IPS-18c (cell line): ENCODE measurements around the gene TTC28.
A peak's percentile ranks its signal among the peaks of the same experiment; 100 is the strongest.
"Not testable (repeated sequence)": the region's sequence is repeated elsewhere in the genome, so short reads cannot be mapped to it uniquely, and the experiment has no call there.

Experiments
- H3K4me3 ChIP-seq: 2 replicates; pipeline ENCODE4 v1.7.0; 2013; ENCODE audit warnings: low read depth, mild to moderate bottlenecking, low read length, moderate library complexity; ENCODE audit not compliant: insufficient read depth
- H3K9me3 ChIP-seq: one replicate; pipeline ENCODE4 v1.6.1; 2013; ENCODE audit warnings: mild to moderate bottlenecking, low read length, moderate library complexity; ENCODE audit not compliant: control insufficient read depth, insufficient read depth

TTC28 gene

GRCh38 chr22:28679611-28680287, at the start of gene TTC28:
Gene TTC28 (minus strand): TSS chr22:28679840. CDS start chr22:28679723, 117 bp downstream.
- H3K9me3 ChIP-seq, result not testable (repeated sequence)

DNA sequence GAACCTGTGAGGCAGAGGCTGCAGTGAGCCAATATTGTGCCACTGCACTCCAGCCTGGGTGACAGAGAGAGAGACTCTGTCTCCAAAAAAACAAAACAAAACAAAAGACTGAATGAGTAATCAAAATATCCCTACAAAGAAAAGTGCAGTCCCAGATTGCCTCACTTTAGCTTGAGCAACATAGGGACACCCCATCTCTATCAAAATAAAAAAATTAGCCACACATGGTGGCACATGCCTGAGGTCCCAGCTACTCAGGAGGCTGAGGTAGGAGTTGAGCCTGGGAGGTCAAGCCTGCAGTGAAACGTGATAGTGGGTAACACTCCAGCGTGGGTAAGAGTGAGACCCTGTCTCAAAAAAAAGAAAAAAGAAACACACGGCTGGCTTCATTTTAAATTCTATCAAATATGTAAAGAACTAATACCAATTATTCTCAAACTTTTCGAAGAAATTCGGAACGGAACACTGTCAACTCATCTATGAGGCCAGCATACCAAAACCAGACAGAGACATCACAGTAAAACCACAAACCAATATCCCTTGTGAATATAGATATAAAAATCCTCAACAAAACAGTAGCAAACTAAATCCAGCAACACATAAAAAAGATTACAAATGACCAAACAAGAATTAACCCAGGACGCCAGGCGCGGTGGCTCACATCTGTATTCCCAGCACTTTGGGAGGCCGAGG, 49.1 kb upstream of the TTC28 start:
- Histone ChIP-seq H3K9me3 (no peaks in the 10 kb centered on the region), H3K4me3 (no peak overlapping the region)

More at GRCh38 chr22:28679611-28680287, at the start of gene TTC28:
- H3K4me3 ChIP-seq, result peak within 1 kb of the TSS; percentile 62

DNA sequence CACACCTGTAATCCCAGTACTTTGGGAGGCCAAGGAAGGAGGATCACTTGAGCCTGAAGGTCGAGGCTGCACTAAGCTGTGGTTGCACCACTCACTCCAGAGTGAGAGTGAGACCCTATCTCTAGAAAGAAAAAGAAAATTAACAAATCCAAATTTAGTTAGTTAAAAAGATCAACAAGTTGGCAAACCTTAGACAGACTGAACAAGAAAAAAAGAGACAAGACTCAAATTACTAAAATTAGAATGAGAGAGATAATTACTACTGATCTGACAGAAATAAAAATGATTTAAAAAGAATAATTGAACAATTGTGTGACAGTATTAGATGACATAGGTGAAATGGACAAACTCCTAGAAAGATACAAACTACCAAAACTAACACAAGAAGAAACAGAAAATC, 48.4 kb upstream of the TTC28 start:
- Histone ChIP-seq H3K4me3 (no peak overlapping the region), H3K9me3 (no peaks in the 10 kb centered on the region)

DNA sequence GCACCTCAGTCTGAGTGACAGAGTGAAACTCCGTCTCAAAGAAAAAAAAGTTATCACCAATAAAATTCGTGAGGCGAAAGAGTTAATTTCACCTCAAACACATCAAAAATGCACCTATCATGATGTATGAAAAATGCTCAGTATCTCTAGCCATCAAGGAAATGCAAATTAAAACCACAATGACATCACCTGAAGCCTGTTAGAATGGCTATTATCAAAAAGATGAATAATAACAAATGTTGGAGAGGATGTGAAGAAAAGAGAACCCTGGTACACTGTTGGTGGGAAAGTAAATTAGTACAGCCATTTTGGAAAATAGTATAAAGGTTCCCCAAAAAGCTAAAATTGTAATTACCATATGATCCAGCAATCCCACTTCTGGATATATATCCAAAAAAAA, 38.4 kb upstream of the TTC28 start:
- Histone ChIP-seq H3K4me3 (no peak overlapping the region), H3K9me3 (no peaks in the 10 kb centered on the region)

GRCh38 chr22:28716686-28717085, 37.0 kb upstream of the TTC28 start:
- H3K9me3 ChIP-seq, result no peaks in the 10 kb centered on the region
- H3K4me3 ChIP-seq, result no peak overlapping the region

GRCh38 chr22:28715611-28716010, 36.0 kb upstream of the TTC28 start:
- H3K9me3 ChIP-seq, result no peaks in the 10 kb centered on the region

DNA sequence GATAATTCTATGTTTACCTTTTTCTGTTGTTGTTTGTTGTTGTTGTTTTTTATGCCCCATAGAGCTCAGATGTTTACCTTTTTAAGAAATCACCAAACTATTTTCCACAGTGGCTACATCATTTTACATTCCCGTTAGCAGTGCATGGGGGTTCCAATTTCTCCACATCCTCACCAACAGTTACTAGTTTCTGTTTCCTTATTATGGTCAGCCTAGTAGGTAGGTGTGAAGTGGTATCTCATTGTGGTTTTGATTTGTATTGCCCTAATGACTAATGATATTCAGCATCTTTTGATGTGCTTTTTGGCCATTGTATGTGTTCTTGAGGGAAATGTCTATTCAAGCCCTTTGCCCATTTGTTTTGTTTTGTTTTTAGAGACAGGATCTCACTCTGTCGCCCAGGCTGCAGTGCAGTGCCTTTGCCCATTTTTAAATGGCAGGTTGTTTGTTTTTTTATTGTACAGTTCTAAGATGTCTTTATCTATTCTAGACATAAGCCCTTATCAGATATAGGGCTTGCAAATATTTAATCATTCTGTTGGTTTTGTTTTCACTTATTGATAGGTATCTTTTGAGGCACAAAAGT, 34.5 kb upstream of the TTC28 start:
- Histone ChIP-seq H3K4me3 (no peak overlapping the region), H3K9me3 (no peaks in the 10 kb centered on the region)

More at GRCh38 chr22:28715611-28716010, 36.0 kb upstream of the TTC28 start:
- H3K4me3 ChIP-seq, result no peak overlapping the region

- H3K4me3 ChIP-seq, result no peak overlapping the region
- H3K9me3 ChIP-seq, result no peaks in the 10 kb centered on the region
These were observed 32.5 kb upstream of the TTC28 start for GRCh38 chr22:28711820-28712777.

DNA sequence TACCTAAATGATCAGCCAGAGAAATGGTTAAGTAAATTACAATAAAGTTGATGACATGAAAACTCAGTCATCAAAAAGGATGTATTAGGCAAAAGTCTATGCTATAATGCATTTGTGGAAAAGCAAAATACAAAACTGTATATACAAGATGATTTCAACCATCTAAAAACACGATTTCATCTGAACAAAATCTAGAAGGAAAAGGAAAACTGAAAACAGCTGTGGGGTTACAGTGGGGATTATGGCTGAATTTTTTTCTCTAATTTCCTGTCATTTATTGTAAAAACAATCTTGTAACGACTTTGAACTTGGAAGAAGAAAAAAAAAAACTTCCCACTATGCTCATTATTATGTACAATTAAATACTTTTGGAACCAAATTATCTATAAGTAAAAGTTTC, 31.7 kb upstream of the TTC28 start:
- Histone ChIP-seq H3K9me3 (no peaks in the 10 kb centered on the region), H3K4me3 (no peak overlapping the region)

DNA sequence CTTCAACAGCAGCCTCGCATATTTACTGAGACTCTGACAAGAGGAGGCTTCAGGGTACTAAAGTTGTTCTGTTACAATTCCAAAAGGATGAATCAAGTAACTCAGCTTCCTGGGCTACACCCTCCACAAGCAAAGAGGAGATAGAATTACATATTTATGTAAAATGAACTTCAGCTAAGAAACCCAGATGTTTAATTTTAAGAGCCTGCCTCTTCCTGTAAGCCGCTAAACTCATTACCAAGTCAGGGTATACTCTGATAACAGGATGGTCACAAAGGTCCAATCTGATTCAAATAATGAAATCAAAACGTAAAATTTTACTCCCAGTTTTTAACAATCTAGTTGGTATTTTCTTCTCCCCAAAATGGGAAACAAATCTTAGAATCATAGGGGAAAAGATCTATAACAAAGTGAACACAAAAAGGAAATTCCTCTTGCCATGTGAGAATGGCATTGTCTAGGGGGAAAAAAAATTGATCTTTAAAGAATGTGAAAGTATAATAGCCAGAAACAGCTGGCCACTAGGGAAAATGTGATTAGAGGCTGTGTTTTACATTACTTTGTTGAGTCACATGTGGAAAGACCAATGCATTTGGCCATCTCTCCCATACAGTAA, 31.0 kb upstream of the TTC28 start:
- H3K4me3 ChIP-seq, result no peak overlapping the region
- H3K9me3 ChIP-seq, result no peaks in the 10 kb centered on the region

DNA sequence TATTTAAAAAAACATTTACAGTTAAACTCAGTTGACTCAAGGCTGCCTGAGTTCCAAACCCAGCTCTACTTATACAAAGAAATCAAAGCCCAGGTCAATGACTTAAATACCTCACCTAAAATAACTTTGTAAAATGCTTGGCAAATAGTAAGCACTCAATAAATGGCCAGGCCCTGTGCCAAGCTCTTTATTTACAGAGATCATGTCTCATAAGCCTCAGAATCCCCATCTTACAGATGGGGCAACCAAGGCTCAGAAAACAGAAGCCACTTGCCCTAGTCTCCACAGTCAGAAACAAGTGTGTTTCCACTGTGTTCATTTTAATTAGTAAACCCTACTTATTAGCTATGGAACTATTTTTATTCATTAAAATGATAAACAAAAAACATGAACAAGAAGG, 30.5 kb upstream of the TTC28 start:
- no peaks in the 10 kb centered on the region for H3K9me3 ChIP-seq
- no peak overlapping the region for H3K4me3 ChIP-seq

- Histone ChIP-seq H3K4me3 (no peak overlapping the region), H3K9me3 (no peaks in the 10 kb centered on the region)
These were observed 27.2 kb upstream of the TTC28 start for GRCh38 chr22:28706845-28707244.

- Histone ChIP-seq H3K4me3 (no peak overlapping the region), H3K9me3 (no peaks in the 10 kb centered on the region)
These were observed 23.8 kb upstream of the TTC28 start for GRCh38 chr22:28703436-28703835.

- Histone ChIP-seq H3K9me3 (no peaks in the 10 kb centered on the region), H3K4me3 (no peak overlapping the region)
These were observed 23.3 kb upstream of the TTC28 start for GRCh38 chr22:28702891-28703290.

DNA sequence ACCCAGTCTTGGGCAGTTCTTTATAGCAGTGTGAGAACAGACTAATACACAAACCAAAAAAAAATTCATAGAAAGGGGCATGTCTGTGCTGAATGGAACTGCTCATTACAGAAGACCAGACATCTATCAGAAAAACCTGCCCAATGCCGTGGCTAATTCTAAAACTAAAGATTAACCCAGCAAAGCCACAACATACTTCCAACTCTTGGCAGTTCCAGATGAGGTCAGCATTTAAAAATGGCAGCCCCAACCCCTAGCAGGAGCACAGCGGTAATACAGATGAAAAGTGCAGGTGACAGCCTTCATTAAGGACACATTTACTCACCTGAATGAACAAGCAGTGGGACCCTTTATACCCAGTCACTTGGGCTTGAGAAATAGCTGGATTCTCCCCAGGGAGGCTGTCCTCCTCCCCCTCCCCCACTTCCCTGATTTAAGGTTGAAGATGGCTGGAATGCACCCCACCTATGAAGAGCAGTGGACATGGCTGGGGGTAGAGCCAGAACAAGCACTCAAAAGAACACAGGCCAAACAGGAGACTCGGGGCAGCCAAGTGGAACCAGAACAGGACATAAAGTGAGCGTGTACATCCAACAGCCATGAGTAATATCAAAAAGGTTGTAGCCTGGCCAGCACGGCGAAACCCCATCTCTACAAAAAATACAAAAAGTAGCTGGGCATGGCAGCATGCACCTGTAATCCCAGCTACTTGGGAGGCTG, 13.6 kb upstream of the TTC28 start:
- not testable (repeated sequence) for H3K4me3 ChIP-seq, H3K9me3 ChIP-seq

GRCh38 chr22:28689796-28690195, 10.2 kb upstream of the TTC28 start:
- not testable (repeated sequence) for H3K9me3 ChIP-seq, H3K4me3 ChIP-seq
